GM12864 (cell line): Measurements from ENCODE around the gene KCNA10.
"Not testable (repeated sequence)": the region's sequence is repeated elsewhere in the genome, so short reads cannot be mapped to it uniquely, and the experiment has no call there.

ENCODE experiments used
- DNase-seq: peaks from one replicate; pipeline ENCODE4 v3.0.0-alpha.2; 2011; ENCODE audit warnings: low read depth
- H3K4me3 ChIP-seq: 2 replicates; pipeline ENCODE4 v1.5.1; 2011; ENCODE audit warnings: mild to moderate bottlenecking, low read depth, low read length, control low read depth
- TF ChIP-seq, protein P1 (sequence below): IDR thresholded peaks from 2 replicates; pipeline ENCODE4 v1.5.1; 2011; ENCODE audit warnings: low read depth, mild to moderate bottlenecking, moderate library complexity, low read length, control low read depth, inconsistent platforms; ENCODE audit errors: missing control alignments

KCNA10 gene

DNA sequence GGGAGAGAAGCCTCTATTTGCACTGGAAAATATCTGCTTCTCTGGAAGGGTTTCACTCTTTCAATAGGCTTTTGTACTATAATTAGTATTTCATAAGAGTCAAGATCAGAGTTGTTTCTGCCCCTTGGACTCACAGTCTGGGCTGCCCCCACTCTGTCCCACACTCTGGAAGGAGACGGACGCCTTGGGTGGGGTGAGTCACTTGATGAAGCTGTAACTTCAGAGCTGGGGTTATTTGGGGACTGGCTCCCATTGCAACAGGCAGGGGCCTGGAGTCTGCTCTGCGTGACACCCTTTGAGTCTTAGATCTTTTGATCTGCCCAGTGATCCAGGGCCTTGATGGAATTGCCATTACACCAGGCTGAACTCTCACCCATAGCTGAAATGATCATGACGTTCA, 4.0 kb upstream of the KCNA10 start:
- TF ChIP-seq, protein P1, sequence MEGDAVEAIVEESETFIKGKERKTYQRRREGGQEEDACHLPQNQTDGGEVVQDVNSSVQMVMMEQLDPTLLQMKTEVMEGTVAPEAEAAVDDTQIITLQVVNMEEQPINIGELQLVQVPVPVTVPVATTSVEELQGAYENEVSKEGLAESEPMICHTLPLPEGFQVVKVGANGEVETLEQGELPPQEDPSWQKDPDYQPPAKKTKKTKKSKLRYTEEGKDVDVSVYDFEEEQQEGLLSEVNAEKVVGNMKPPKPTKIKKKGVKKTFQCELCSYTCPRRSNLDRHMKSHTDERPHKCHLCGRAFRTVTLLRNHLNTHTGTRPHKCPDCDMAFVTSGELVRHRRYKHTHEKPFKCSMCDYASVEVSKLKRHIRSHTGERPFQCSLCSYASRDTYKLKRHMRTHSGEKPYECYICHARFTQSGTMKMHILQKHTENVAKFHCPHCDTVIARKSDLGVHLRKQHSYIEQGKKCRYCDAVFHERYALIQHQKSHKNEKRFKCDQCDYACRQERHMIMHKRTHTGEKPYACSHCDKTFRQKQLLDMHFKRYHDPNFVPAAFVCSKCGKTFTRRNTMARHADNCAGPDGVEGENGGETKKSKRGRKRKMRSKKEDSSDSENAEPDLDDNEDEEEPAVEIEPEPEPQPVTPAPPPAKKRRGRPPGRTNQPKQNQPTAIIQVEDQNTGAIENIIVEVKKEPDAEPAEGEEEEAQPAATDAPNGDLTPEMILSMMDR = no peak
- no peak overlapping the region for H3K4me3 ChIP-seq
- no peak for DNase-seq

DNA sequence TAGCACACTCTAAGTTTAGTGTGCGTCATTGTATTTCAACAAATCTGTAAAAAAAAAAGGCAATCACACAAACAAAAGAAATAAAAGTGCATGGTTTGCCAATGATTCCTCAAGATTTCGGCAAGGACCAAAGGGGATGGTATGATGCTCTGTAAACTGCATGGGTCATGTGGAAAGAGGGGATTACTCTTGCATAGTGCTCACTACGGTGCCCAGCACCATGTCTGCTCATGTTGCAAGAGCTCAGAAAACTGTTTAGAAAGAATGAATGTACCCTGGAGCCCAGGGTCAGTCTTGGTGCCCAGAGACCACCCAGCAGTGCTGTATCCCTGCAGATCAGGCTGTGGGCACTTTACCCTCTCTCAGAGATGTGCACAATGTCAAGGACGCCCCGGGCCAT, 3.6 kb upstream of the KCNA10 start:
- no peak overlapping the region for H3K4me3 ChIP-seq
- TF ChIP-seq, protein P1 = no peak
- DNase-seq = no peak

DNA sequence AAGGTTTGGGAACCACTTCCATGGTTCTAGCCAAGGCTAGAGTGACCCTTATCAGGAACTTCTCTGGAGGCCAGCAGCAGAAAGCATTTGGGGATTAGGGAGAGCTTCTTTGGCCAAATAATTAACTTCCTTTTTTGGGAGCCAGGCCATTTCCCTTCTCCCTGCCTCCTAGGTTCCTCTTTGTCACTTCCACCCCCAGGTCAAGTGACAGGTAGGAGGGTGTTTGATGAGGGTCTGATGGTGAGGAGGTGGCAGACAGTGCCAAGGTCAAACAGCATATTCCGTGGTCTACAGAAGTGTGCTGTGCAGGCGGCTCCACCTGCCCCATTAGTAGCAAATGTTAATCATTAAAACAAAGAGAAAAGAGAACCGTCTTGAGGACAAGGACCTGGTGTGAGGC, 1.9 kb upstream of the KCNA10 start:
- H3K4me3 ChIP-seq = no peak overlapping the region
- no peak for DNase-seq
- TF ChIP-seq, protein P1 = no peak

DNA sequence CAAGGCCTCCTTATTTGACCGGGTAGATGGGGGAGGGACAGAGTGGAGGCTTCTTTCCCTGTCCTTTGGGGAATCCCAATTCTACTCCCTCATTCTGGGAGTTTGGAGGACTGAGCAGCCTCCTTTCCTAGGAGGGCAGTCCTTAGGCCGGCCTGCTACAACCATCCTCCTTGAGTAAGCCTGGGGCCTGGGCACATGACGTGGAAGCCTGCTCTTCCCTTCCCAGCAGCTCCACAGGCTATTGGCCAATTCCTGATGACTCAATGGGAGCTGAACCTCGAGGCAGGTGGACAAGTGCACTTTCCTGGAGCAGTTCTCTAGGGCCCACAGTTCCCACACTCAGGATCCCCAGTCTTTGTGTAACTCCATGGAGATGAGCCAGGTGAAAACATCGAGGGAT, 3.1 kb downstream of the KCNA10 start:
- DNase-seq = no peak
- TF ChIP-seq, protein P1 = no peak
- H3K4me3 ChIP-seq = no peak overlapping the region

DNA sequence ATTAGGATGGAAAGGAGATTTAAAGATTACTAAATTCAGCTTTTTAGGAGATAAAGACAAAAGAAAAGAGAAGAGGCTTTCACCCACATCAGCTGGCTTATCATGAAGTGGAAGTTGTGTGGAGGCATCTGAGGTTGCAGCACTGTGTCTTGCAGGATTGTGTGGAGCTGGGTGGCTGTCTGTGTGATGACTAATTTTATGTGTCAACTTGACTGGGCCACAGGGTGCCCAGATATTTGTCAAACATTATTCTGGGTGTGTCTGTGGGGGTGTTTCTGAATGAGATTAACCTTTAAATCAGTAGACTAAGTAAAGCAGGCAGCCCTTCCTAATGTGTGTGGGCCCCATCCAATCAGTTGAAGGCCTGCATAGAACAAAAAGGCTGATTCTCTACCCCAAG, 3.9 kb downstream of the KCNA10 start:
- H3K4me3 ChIP-seq = no peak overlapping the region
- DNase-seq = no peak
- TF ChIP-seq, protein P1 = no peak

DNA sequence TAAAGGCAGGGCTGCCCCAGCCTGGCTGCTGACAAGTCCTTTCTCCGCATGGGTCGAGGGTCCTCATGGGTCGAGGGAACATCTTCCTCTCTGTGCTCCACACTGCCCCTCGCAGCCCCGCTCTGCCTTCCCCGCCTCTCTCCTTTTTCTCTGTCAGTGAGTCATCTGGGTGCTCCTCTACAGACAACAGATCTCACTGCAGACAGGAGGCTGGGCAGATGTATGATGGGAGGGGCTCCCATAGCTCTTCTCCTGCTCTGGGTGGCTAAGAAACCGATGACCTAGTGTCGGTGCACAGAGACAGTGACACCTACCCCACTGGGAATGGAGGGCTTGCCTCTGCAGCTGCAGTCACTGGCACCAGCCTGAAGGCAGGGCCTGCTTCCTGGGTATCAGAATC, 5.5 kb downstream of the KCNA10 start:
- TF ChIP-seq, protein P1 = no peak
- no peak for DNase-seq
- no peak overlapping the region for H3K4me3 ChIP-seq

DNA sequence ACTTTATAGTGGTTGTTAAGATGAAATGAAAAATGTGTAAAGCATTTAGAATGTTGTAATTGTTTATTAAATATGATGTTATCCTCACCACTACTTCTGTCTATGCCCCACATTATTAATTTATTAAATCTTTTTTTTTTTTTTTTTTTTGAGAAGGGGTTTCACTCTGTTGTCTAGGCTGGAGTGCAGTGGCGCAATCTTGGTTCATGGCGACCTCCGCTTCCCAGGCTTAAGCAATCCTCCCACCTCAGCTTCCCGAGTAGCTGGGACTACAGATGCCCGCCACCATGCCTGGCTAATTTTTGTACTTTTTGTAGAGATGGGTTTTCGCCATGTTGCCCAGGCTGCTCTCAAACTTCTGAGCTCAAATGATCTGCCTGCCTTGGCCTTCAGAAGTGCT, 7.5 kb downstream of the KCNA10 start:
- H3K4me3 ChIP-seq = no peak overlapping the region
- TF ChIP-seq, protein P1 = no peak
- no peak for DNase-seq

DNA sequence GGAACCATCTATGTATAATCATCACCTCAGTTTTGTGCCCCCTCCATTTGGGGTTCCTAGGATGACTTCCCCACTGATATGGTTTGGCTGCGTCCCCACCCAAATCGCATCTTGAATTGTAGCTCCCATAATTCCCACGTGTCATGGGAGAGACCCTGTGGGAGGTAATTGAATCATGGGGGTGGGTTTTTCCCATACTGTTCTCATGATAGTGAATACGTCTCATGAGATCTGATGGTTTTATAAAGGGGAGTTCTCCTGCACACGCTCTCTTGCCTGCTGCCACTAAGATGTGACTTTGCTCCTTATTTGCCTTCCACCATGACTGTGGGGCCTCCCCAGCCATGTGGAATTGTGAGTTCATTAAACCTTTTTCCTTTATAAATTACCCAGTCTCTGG, 8.1 kb downstream of the KCNA10 start:
- DNase-seq, H3K4me3 ChIP-seq: not testable (repeated sequence)
